HUES6 (cell line): ENCODE data around the gene C1RL.

Experiments
- H3K27ac ChIP-seq: 2 replicates; pipeline ENCODE4 v1.7.0; 2013; ENCODE audit warnings: low read depth, mild to moderate bottlenecking, low read length, inconsistent platforms
- H3K27me3 ChIP-seq: 2 replicates; pipeline ENCODE4 v1.6.1; 2013; ENCODE audit warnings: low read length; ENCODE audit not compliant: control insufficient read depth, insufficient read depth
- H3K36me3 ChIP-seq: 2 replicates; pipeline ENCODE4 v1.6.1; 2013; ENCODE audit warnings: low read length; ENCODE audit not compliant: control insufficient read depth, insufficient read depth
- H3K4me1 ChIP-seq: 2 replicates; pipeline ENCODE4 v1.6.1; 2013; ENCODE audit warnings: low read length; ENCODE audit not compliant: control insufficient read depth, insufficient read depth
- H3K4me3 ChIP-seq: 2 replicates; pipeline ENCODE4 v1.5.1; 2013; ENCODE audit warnings: low read depth, low read length
- H3K9ac ChIP-seq: one replicate; pipeline ENCODE4 v1.6.1; 2013; ENCODE audit warnings: mild to moderate bottlenecking, low read length
- H3K9me3 ChIP-seq: 2 replicates; pipeline ENCODE4 v1.6.1; 2013; ENCODE audit warnings: low read depth, low read length; ENCODE audit not compliant: control insufficient read depth, insufficient read depth

C1RL gene

GRCh38 chr12:7125632-7126227 lies 16.7 kb upstream of the C1RL start:
- no peaks in the 10 kb centered on the region for H3K9me3 ChIP-seq
- no peak overlapping the region for H3K9ac ChIP-seq
- no peak overlapping the region for H3K27ac ChIP-seq
- no peak overlapping the region for H3K4me3 ChIP-seq
- H3K4me1 ChIP-seq, result peaks cover 21% of the 10 kb centered on the region
- peaks cover 21% of the 10 kb centered on the region for H3K27me3 ChIP-seq
- H3K36me3 ChIP-seq, result no peaks in the 10 kb centered on the region

- Histone ChIP-seq H3K27me3 (peaks cover 12% of the 10 kb centered on the region), H3K9ac (no peak overlapping the region), H3K9me3 (no peaks in the 10 kb centered on the region), H3K36me3 (no peaks in the 10 kb centered on the region), H3K4me1 (peaks cover 16% of the 10 kb centered on the region), H3K27ac (no peak overlapping the region), H3K4me3 (no peak overlapping the region)
Measured at GRCh38 chr12:7123806-7124522, 14.9 kb upstream of the C1RL start.

GRCh38 chr12:7122811-7123769 lies 14.1 kb upstream of the C1RL start:
- H3K36me3 ChIP-seq, result no peaks in the 10 kb centered on the region
- H3K27ac ChIP-seq, result no peak overlapping the region
- no peaks in the 10 kb centered on the region for H3K9me3 ChIP-seq
- peaks cover 8% of the 10 kb centered on the region for H3K4me1 ChIP-seq
- no peak overlapping the region for H3K9ac ChIP-seq
- H3K27me3 ChIP-seq, result peaks cover 4% of the 10 kb centered on the region; the same call in 1 of the 2 replicates
- H3K4me3 ChIP-seq, result no peak overlapping the region

- no peak overlapping the region for H3K27ac ChIP-seq
- no peak overlapping the region for H3K9ac ChIP-seq
- H3K4me3 ChIP-seq, result no peak overlapping the region
- H3K27me3 ChIP-seq, result peaks cover 3% of the 10 kb centered on the region; the same call in 1 of the 2 replicates
- H3K4me1 ChIP-seq, result peaks cover 4% of the 10 kb centered on the region; the same call in 1 of the 2 replicates
- no peaks in the 10 kb centered on the region for H3K9me3 ChIP-seq
- H3K36me3 ChIP-seq, result no peaks in the 10 kb centered on the region
Measured at GRCh38 chr12:7121324-7121723, 12.3 kb upstream of the C1RL start.

GRCh38 chr12:7120166-7120565 lies 11.2 kb upstream of the C1RL start:
- no peak overlapping the region for H3K4me3 ChIP-seq
- H3K9ac ChIP-seq, result no peak overlapping the region
- no peaks in the 10 kb centered on the region for H3K9me3 ChIP-seq
- H3K4me1 ChIP-seq, result peaks cover 4% of the 10 kb centered on the region; the same call in 1 of the 2 replicates
- H3K36me3 ChIP-seq, result no peaks in the 10 kb centered on the region
- H3K27ac ChIP-seq, result no peak overlapping the region
- peaks cover 3% of the 10 kb centered on the region; the same call in 1 of the 2 replicates for H3K27me3 ChIP-seq

GRCh38 chr12:7118881-7119280 lies 9.9 kb upstream of the C1RL start:
- H3K4me3 ChIP-seq, result no peak overlapping the region
- 0 out of 2 replicates have a peak, but pooled peaks cover 3% of the 10 kb centered on the region for H3K27me3 ChIP-seq
- no peaks in the 10 kb centered on the region for H3K36me3 ChIP-seq
- peaks cover 4% of the 10 kb centered on the region; the same call in 1 of the 2 replicates for H3K4me1 ChIP-seq
- H3K9ac ChIP-seq, result no peak overlapping the region
- H3K9me3 ChIP-seq, result no peaks in the 10 kb centered on the region
- H3K27ac ChIP-seq, result no peak overlapping the region

GRCh38 chr12:7117670-7118069 lies 8.7 kb upstream of the C1RL start:
- no peaks in the 10 kb centered on the region for H3K9me3 ChIP-seq
- no peaks in the 10 kb centered on the region for H3K36me3 ChIP-seq
- H3K4me1 ChIP-seq, result peaks cover 3% of the 10 kb centered on the region; the same call in 1 of the 2 replicates
- H3K27me3 ChIP-seq, result 0 out of 2 replicates have a peak, but pooled peaks cover 3% of the 10 kb centered on the region
- H3K4me3 ChIP-seq, result no peak overlapping the region
- H3K9ac ChIP-seq, result no peak overlapping the region
- no peak overlapping the region for H3K27ac ChIP-seq

- Histone ChIP-seq H3K4me1 (peaks cover 3% of the 10 kb centered on the region; the same call in 1 of the 2 replicates), H3K9me3 (no peaks in the 10 kb centered on the region), H3K9ac (no peak overlapping the region), H3K27me3 (0 out of 2 replicates have a peak, but pooled peaks cover 3% of the 10 kb centered on the region), H3K27ac (no peak overlapping the region), H3K36me3 (no peaks in the 10 kb centered on the region), H3K4me3 (no peak overlapping the region)
Measured at GRCh38 chr12:7116916-7117315, 7.9 kb upstream of the C1RL start.

GRCh38 chr12:7116196-7116595 lies 7.2 kb upstream of the C1RL start:
- Histone ChIP-seq H3K36me3 (no peaks in the 10 kb centered on the region), H3K27ac (no peak overlapping the region), H3K4me3 (no peak overlapping the region), H3K9me3 (no peaks in the 10 kb centered on the region), H3K27me3 (0 out of 2 replicates have a peak, but pooled peaks cover 3% of the 10 kb centered on the region), H3K4me1 (peaks cover 3% of the 10 kb centered on the region; the same call in 1 of the 2 replicates), H3K9ac (no peak overlapping the region)

- Histone ChIP-seq H3K4me1 (peaks cover 3% of the 10 kb centered on the region; the same call in 1 of the 2 replicates), H3K4me3 (no peak overlapping the region), H3K27me3 (0 out of 2 replicates have a peak, but pooled peaks cover 7% of the 10 kb centered on the region), H3K9me3 (no peaks in the 10 kb centered on the region), H3K27ac (no peak overlapping the region), H3K36me3 (no peaks in the 10 kb centered on the region), H3K9ac (no peak overlapping the region)
Measured at GRCh38 chr12:7114851-7115250, 5.8 kb upstream of the C1RL start.
